CD4-positive, alpha-beta T cell treated with Interleukin-1 beta for 1 hour (primary cell): ENCODE data around the gene NUCKS1.

Source experiments
- DNase-seq, 2 donors: peaks; one replicate each; pipeline ENCODE4 v3.0.0-alpha.2; 2020 to 2022

Gene NUCKS1

DNA sequence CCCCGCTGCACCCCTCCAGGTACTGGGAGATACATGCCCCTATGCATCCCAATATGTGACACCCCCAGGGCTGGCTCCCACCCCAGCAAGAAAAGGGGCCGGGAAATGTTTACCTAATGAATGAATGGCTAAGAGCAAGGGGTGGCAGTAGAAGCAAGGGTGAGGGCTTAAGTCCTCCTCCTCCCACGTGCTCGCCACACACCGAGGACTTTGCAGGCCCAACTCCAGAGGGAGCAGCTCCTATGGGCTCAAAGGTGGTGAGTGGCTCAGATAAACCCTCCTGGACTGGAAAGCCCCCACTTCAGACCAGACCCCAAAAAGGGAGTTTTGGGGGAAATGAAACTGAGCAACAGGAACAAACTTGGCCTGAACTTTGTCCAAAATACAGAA is 81.0 kb downstream of the NUCKS1 start:
- peak in 1 of 2 donors; percentile 46 for DNase-seq

DNA sequence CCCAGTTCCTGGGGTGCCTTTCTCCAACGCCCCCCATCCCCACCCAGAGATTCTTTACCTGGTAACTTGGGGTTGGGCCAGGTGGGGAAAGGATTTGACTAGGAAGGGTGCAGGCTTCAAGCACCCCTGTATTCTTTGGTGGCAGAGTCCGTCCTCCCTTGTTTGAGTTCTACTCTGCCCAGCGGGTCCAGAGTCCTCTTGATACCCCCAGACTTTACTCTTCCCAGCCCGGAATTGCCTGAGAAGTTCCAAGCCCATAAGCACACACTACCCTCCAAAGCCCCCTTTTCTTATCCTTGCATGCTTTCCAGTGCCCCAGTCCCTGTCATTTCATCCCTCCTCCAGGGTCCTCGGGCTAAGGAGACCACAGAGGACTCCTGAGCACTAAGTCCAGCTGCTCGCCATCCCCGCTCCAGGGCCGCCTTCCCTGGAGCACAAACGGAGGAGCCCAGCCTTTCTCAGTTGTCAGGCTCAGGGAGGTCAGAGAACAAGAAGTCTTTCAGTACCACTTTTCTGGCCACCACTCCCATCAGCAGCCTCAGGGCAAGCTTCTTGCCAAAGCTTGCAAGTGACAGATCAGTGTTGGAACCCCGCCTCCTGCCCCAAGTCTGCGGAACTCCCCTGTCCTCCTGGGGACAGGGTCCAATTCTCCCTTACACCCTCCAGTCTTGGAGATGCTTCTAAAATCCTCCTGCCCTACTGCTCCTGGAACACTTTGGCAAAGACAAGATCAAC is 81.9 kb downstream of the NUCKS1 start:
- no peak for DNase-seq

DNA sequence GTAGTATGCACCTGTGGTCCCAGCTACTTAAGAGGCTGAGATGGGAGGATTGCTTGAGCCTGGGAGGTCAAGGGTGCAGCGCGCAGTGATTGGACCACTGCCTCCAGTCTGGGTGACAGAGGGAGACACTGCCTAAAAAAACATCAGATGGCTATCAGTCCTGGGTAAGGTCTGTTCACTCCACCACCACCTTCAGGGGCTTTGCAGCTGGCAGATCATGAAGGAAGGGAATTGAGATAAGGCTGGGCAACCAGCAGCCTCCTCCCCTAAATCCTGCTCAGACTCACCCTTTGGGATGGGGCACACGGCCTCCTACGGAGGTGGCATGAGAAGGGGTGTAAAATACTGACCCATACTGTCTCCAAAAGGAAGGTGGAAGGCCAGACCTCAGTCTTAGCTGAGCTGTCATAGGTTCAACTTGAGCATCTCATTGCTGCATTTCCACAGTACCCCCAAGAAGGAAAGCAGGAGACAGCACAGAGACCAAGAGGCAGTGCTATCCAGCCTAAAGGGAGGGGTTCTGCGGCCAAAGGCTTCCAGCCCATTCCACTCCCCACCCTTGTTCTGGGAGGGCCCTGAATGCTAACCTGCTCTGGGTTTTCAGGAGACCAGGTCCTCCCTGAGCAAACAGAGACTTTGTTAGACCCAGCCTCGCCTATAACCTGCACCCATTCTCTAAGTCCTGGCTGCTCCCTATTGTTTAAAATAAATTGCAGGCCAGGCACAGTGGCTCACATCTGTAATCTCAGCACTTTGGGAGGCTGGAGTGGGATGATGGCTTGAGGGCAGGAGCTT is 83.4 kb downstream of the NUCKS1 start:
- DNase-seq = no peak

DNA sequence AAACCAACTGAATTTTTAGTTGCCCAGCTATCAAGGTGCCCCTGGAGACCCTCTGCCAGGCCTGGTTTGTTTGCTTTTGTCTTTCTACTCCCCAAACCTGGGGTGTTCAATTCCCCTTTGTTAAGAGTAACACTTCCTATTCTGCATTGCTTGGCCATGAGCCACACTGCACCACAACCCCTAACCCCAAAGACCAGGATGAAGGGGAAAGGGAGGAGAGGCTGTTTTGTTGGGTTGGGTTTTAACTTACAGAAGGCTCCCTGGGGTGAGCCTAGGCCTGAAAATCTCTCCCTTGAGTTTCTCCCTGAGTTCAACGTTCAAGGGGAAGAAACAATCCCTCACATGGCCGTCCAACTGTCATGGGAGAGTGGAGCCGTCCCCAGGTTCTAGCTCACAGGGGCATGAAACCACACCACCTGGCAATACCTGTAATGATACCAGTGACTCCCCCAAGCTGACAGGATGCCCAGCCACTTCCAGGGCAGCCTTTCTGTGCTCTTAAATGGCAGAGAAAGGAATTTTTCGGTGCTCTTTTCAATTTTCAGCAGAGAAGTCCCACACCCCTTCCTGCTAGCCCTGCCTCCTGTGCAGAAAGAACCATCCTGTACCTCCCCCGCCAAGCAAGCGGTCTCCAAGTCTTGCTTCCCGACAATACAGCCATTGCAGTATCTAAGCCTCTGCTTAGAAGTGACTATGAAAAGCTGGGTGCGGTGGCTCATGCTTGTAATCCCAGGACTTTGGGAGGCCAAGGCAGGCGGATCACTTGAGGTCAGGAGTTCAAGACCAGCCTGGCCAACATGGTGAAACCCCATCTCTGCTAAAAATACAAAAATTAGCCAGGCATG is 84.6 kb downstream of the NUCKS1 start:
- DNase-seq = no peak

DNA sequence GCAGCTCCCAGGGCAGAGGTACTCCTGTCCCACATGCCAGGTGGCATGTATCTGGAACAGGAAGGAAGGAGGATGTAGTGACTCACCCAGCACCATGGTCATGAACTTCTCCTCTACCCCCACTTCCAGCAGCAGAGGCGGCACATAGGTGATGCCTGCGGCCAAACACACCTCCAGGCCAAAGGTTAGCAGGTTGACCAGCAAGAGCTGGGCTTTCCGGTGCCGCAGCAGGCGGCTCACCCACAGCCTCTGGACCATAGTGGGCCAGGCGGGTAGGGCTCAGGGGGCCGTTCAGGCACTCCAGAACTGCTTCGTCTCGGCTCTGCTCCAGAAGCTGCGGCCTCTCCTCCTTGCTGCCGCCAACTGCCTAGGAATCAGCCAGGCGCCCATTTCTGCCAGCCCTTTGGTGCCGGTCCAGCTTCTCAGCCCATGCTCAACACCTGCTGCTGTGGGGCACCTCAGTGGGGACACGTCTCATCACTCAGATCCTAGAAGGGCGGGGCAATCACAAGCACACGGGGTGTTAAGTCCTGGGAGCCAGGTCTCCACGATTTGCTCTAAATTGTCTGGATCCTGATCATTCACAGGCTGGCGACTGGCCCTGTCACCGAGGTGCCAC is 85.5 kb downstream of the NUCKS1 start:
- no peak for DNase-seq

DNA sequence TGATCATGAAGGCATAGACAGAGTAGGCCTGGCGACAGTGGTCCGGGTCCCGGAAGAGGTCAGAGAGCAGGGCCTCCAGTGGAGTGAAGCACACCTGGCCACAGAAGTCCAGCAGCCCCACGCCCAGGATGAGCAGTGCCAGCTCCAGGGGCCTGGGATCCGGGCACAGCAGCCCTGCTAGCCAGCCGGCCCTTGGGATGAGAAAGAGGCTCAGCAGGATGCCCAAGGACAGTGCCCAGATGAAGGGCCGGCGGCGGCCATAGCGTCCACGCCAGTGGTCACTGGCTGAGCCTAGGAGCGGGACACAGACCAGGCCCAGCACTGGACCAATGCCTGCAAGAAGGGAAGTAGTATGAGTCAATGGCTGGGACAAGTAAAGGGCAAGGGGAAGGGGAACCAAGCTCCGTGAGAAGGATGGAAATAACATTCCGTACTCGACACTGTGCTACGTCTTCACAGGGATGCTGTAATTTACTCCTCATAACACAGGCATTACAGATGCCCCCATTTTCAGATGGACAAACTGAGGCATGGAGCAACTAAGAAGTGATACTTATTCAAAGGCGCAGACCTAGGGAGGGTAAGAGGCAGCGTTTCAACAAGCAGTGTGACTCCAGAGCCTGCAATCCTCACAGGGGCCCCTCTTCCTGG is 86.6 kb downstream of the NUCKS1 start:
- no peak for DNase-seq
